ENCODE results near the gene MYO10.
"Not testable (repeated sequence)": the region's sequence is repeated elsewhere in the genome, so short reads cannot be mapped to it uniquely, and the experiment has no call there.

MYO10 gene

DNA sequence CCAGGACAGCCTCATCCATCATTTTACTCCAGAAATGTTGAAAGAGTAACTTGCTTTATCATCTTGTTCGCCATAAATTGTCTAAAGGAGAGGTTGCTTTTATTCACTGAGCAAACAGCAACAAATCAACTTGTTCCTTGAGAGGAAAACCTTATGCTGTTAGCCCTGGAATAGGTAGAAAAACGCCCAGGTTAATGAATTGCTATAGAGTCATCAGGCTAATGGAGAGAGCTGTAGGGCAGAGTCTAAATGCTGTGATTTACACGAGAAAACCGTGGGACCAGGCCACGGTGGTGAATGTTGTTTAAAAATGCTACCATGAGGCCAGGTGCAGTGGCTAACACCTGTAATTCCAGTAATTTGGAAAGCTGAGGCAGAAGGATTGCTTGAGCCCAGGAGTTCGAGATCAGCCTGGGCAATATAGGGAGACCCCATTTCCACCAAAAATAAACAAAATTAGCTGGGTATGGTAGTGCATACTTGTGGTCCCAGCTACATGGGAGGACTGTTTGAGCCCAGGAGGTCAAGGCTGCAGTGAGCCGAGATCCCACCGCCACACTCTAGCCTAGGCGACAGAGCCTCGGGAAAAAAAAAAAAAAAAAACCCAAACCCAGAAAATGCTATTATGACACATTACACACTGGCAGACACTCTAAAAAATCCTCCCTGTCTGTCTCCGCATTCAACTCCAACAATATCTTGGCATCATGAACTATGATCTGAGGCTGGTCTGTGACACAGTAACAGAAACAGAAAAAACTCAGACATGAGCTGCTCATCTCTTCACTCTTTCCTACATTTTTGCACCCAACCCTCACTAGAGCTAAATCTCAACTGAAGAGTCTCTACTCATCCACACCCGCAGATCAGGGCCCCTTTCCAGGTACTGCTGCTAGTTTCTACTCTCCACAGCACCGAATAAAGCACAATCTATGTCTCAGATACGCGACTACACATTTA is 200.7 kb downstream of the MYO10 start:
- no peak for DNase-seq

DNA sequence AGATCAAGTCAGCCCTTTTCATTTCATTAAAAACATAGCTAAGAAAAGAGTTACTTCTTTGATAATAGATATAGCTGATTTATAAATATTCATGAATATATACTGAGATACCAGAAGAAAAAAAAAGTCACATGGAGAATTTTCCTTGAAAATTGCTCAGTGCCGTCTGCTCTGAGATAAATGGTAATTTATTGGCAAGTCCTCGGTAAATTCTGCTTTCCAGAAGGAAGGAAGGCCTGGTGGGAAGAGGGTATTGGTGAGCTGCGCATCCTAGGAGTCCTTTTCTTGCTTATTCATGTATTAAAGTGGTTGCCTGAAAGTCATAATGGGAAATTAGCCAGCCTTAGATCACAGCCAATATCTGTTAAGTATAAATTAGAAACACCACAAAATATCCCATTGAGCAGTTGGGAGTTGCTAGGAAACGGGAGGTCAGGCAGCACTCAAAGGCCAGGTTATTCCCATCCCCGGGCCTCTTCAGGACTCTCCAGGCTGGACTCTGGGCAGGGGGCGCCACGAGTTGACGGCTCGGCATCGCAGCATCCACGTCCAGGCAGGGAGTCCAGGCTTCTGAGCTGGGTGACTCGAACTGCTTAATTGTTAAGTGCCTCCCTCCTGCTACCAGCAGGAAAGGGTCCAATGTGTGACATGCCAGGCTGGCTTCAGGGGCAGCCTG is 202.6 kb downstream of the MYO10 start:
- no peak for DNase-seq

DNA sequence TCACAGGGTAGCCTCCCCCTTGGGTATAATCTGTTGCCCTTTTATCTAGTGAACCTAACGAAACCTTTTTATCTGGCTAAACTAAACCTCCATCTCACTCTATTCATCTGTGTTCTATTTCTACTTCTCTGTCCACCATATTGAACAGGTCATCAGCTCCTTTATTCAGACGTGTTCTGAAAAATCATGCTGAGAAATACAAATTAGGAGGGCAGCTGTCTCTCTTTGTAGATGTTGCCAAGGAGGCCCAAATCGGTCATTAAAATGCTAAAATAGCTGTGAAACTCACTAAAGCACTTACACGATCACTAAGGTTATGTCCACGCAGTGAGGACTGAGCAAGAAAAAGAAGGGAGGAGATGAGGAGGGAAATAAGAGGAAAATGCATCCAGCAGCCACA is 203.7 kb downstream of the MYO10 start:
- no peak for DNase-seq

- no peak for DNase-seq
Measured at GRCh38 chr5:16727755-16728325, 208.2 kb downstream of the MYO10 start.

DNA sequence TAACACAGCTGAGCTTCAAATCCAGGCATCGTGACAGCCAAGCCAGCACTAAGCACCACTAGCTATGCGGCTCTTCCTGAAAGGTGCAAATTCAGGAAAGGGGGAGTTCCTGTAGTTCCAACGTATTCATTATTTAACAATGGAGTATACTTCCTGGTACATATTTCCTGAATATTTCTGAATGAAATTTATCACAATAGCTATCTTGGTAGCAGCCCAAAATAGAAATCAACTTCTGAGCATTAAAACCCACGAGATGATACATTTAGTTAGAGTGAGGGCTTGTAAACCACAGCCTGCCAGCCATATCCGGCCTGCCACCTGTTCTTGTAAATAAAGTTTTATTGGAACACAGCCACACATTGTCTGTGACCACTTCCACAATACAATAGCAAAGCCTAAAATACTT is 209.5 kb downstream of the MYO10 start:
- DNase-seq: no peak

DNA sequence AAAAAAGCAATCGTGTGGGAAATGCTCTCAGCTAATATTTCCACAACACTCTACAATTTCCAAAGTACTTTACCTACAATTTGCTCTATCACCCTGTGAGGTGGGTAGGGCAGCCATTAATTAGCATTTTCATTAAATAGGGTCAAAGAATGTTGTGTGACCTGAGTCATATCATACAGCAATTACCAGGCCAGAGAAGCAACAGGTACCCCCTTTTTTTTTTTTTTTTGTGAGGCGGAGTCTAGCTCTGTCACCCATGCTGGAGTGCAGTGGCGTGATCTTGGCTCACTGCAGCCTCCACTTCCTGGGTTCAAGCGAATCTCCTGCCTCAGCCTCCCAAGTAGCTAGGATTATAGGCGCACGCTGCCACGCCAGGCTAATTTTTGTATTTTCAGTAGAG is 210.5 kb downstream of the MYO10 start:
- no peak for DNase-seq

- DNase-seq: no peak
Measured at GRCh38 chr5:16723821-16724220, 212.3 kb downstream of the MYO10 start.

DNA sequence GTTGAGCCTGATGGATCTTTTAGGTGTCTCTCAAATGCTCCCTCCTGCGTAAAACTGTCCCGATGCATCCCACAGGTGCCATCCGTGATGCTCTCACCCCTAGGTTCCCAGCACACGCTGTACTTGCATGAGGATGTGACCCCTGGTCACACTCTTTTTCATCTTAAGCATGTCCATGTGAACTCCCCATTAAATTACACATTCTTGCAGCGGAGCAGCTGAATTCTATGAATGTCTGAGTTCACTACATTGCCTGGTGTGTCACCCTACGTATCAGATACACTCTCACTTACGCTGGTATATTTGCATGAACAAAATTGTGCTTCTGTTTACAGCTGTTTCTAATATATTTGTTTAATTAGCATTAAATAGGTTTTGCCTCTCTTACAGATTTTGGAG is 214.0 kb downstream of the MYO10 start:
- no peak for DNase-seq

DNA sequence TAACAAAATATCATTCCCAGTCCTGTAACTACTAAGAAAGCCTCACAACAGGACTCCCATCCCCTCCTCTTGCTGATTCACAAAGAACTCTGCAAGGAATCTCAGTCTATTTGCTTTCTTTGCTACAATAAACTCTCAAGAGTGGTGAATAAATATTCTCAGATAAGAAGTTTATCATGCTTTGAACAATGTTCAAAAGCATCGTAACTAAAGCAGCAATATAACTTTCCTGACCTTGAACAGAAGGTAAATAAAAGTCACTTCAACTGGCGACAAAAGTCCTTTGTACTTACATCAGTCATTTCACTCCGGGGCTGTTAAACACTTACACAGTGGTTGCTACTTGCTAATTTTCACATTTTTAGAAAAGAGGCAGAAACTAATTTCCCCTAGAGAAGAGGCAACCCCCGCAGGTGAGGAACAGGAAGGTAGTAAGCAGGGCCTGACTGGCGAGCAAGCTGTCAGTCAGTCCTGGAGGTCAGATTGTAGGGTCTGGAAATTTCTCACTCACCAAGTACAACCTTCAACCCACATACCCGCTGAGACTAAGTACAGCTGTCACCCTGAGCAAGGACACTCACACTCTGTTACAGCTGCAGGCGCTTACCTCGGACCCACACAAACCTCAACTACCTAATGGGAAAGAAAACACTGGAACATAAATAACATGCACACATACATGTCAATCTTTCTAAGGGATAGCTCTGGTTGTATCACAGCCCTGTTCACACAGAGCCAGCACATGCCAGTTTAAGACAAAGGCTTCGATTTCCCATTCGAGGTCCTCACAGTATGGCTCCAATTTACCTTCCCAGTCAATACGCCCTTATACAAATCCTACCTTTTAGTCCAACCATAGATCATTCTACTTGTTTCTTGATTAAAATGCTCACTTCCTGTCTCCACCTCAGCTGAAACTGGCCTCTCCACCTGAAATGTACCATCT is 214.7 kb downstream of the MYO10 start:
- no peak for DNase-seq

- not testable (repeated sequence) for DNase-seq
Measured at GRCh38 chr5:16718036-16718435, 218.1 kb downstream of the MYO10 start.

- no peak for DNase-seq
Measured at GRCh38 chr5:16713386-16713928, 222.6 kb downstream of the MYO10 start.

- no peak for DNase-seq
Measured at GRCh38 chr5:16712620-16713019, 223.5 kb downstream of the MYO10 start.

GRCh38 chr5:16712178-16712577 is 223.9 kb downstream of the MYO10 start:
- no peak for DNase-seq

- no peak for DNase-seq
Measured at GRCh38 chr5:16709691-16710433, 226.2 kb downstream of the MYO10 start.

- DNase-seq: no peak
Measured at GRCh38 chr5:16707869-16708192, 228.3 kb downstream of the MYO10 start.

GRCh38 chr5:16707168-16707868 is 228.8 kb downstream of the MYO10 start:
- DNase-seq: no peak

GRCh38 chr5:16704945-16705344 is 231.1 kb downstream of the MYO10 start:
- DNase-seq: no peak

DNA sequence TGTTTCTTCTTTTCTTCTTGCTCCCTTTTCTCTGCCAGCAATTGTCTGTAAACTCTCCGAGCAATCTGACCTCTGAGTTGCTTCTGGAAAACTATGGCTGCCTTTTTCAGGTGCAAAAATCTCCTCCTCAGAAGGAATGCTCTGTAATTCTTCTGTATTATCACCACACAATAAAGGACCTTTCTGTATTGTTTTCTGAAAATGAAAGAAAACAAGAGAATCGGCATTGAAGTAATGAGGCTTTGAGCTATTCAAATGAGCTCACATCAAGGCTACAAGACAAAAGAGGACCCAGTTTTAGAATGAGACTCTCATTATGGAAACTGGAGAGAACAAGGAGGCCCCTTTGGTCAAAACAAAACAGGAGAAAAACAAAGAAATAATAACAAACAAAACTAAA is 233.1 kb downstream of the MYO10 start:
- DNase-seq: no peak

GRCh38 chr5:16701134-16702099 is 234.7 kb downstream of the MYO10 start:
- no peak for DNase-seq

DNA sequence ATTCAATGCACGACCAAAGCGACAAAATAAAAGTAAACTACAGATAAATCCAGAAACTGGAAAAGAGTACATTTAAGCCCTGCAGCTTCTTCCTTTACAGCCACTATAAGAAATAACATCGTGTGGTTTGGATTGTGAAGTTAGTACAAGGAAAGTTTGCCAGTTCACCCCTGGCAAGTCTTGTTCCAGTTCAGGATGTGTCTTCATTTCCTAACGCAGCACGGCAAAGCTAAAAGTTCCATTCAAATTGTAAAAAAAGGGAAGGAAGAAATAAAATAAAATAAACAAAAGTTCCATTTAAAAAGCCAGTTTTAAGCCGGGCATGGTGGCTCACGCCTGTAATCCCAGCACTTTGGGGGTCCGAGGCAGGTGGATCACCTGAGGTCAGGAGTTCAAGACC is 236.0 kb downstream of the MYO10 start:
- DNase-seq: no peak
